K562 (cell line): ENCODE measurements around the gene PAIP2. TPM values are rescaled to one million over a fixed set of nuclear protein-coding genes. Genes with fewer than 3 reads are reported as not detected.
"Not testable (repeated sequence)": the region's sequence is repeated elsewhere in the genome, so short reads cannot be mapped to it uniquely, and the experiment has no call there.

Source experiments
- ATAC-seq: fragments of 200-7000 bp; cut with Tn5 transposase; 3 replicates; pipeline ENCODE4 v1.9.1; 2020; ENCODE audit warnings: moderate library complexity
- BruUV-seq: library from RNA; stranded (reverse); fragments of 400-500 nt; replicated peaks from 2 replicates; lab custom pipeline; 2021; lab: Mats Ljungman, UMichigan
- CTCF ChIA-PET: fragments of 300-600 bp; formaldehyde crosslinking; extraction: SDS; loops from one replicate; lab custom pipeline; 2021; ENCODE audit warnings: low intra/inter-chr PET ratio; lab: Yijun Ruan, JAX
- POLR2A ChIA-PET: fragments of 300-600, 350-650 bp; sonication (Branson Sonifier 250); formaldehyde crosslinking; extraction: SDS; loops from one replicate; lab custom pipeline; 2021; ENCODE audit warnings: antibody characterized with exemption, inconsistent platforms; lab: Yijun Ruan, JAX
- DNase-seq, 4 experiments: peaks; one replicate each; pipeline versions ENCODE4 v3.0.0 to v3.0.0-alpha.2; 2011 to 2018; ENCODE audit warnings: low spot score in 3 of 4, mixed read lengths in 3 of 4; ENCODE audit errors: extremely low read depth in 1 of 4
- FAIRE-seq: peaks from 2 replicates; lab custom pipeline; 2011; peaks lifted over from hg19 to GRCh38; lab: Jason Lieb, UNC
- H2AFZ ChIP-seq: 2 replicates; pipeline ENCODE4 v1.6.0; 2011; ENCODE audit warnings: low read depth, low read length, control low read depth, inconsistent platforms
- H3K27ac ChIP-seq: fragments of 200-600 bp; 3 replicates; pipeline ENCODE4 v1.8.0; 2011; ENCODE audit warnings: low read depth, mild to moderate bottlenecking, control low read depth, inconsistent platforms, low read length, moderate library complexity, mixed read lengths; ENCODE audit errors: extremely low read depth
- H3K27me3 ChIP-seq, 2 experiments: fragments of 300-600 bp in 1 of 2; 2 replicates in 1 of 2; 3 replicates in 1 of 2; pipeline versions ENCODE4 v1.6.0 to v1.8.0; 2011; ENCODE audit warnings: inconsistent platforms in 2 of 2, low read length in 2 of 2, mild to moderate bottlenecking in 1 of 2, mixed read lengths in 1 of 2, moderate library complexity in 1 of 2; ENCODE audit not compliant: control insufficient read depth in 2 of 2, insufficient read depth in 2 of 2
- H3K36me3 ChIP-seq: fragments of 300-600 bp; 3 replicates; pipeline ENCODE4 v1.8.0; 2011; ENCODE audit warnings: mild to moderate bottlenecking, low read length, inconsistent platforms; ENCODE audit not compliant: control insufficient read depth, insufficient read depth
- H3K4me1 ChIP-seq, 2 experiments: fragments of 200-600 bp in 1 of 2; replicated peaks in 1 of 2; 2 replicates in 1 of 2; 3 replicates in 1 of 2; pipeline versions ENCODE4 v1.5.1 to v1.8.0; 2011; ENCODE audit warnings: inconsistent platforms in 2 of 2, low read length in 2 of 2, mild to moderate bottlenecking in 1 of 2, mixed read lengths in 1 of 2, moderate library complexity in 1 of 2; ENCODE audit not compliant: control insufficient read depth in 2 of 2, insufficient read depth in 2 of 2
- H3K4me2 ChIP-seq: 2 replicates; pipeline ENCODE4 v1.6.1; 2011; ENCODE audit warnings: low read length, control low read depth, inconsistent platforms, mixed read lengths; ENCODE audit not compliant: insufficient read depth
- H3K4me3 ChIP-seq: fragments of 200-600 bp; sonication (generic), shearing (Covaris generic); 2 replicates; pipeline ENCODE4 v1.5.1; 2016; ENCODE audit warnings: control low read depth, inconsistent platforms
- H3K79me2 ChIP-seq: fragments of 200-600 bp; 3 replicates; pipeline ENCODE4 v1.8.0; 2011; ENCODE audit warnings: low read length, inconsistent platforms; ENCODE audit not compliant: control insufficient read depth, insufficient read depth
- H3K9ac ChIP-seq, 2 experiments: 2 replicates each; pipeline versions ENCODE4 v1.6.0 to v1.6.1; 2011; ENCODE audit warnings: low read depth in 2 of 2, low read length in 2 of 2, control low read depth in 1 of 2, inconsistent platforms in 1 of 2, mild to moderate bottlenecking in 1 of 2, mixed read lengths in 1 of 2; ENCODE audit not compliant: insufficient read depth in 1 of 2
- H3K9me1 ChIP-seq: one replicate; pipeline ENCODE4 v1.6.0; 2011; ENCODE audit warnings: inconsistent platforms, mild to moderate bottlenecking, low read length, moderate library complexity; ENCODE audit not compliant: control insufficient read depth, insufficient read depth
- H3K9me3 ChIP-seq: replicated peaks from 2 replicates; pipeline ENCODE4 v1.5.1; 2011; ENCODE audit warnings: low read depth, low read length, inconsistent platforms; ENCODE audit not compliant: control insufficient read depth, insufficient read depth
- H4K20me1 ChIP-seq: replicated peaks from 2 replicates; pipeline ENCODE4 v1.6.1; 2011; ENCODE audit warnings: low read length, inconsistent platforms, mixed read lengths; ENCODE audit not compliant: control insufficient read depth, insufficient read depth
- BRCA1 ChIP-seq, 2 experiments: fragments of 450-650 bp in 1 of 2; sonication (generic) in 1 of 2; formaldehyde crosslinking in 1 of 2; IDR thresholded peaks; 2 replicates each; pipeline versions ENCODE4 v1.5.0 to v1.6.1; 2017 to 2020; ENCODE audit warnings: mild to moderate bottlenecking in 1 of 2, missing genetic modification reagents in 1 of 2
- CBX3 ChIP-seq, 2 experiments: IDR thresholded peaks; 1 replicate in 1 of 2; 2 replicates in 1 of 2; pipeline ENCODE4 v1.6.1; 2012; ENCODE audit warnings: inconsistent platforms in 2 of 2, low read length in 2 of 2, borderline replicate concordance in 1 of 2, control low read depth in 1 of 2
- DACH1 ChIP-seq: fragments of 450-650 bp; IDR thresholded peaks from 2 replicates; pipeline ENCODE4 v1.6.1; 2018; ENCODE audit not compliant: partially characterized antibody
- KLF1 ChIP-seq: fragments of 450-650 bp; IDR thresholded peaks from 2 replicates; pipeline ENCODE4 v1.6.1; 2016; ENCODE audit warnings: missing genetic modification characterization, missing compliant biosample characterization
- OTX1 ChIP-seq: fragments of 450-650 bp; formaldehyde crosslinking; IDR thresholded peaks from 2 replicates; pipeline ENCODE4 v1.4.0; 2022; ENCODE audit warnings: mild to moderate bottlenecking
- PML ChIP-seq: IDR thresholded peaks from 2 replicates; pipeline ENCODE4 v1.6.1; 2012; ENCODE audit warnings: low read length, inconsistent platforms
- POLR2AphosphoS2 ChIP-seq: IDR thresholded peaks from 2 replicates; pipeline ENCODE4 v1.6.1; 2012; ENCODE audit warnings: low read length, improper control_type of control experiment
- SMC3 ChIP-seq: conservative IDR thresholded peaks from 2 replicates; pipeline ENCODE4 v1.6.1; 2011; ENCODE audit warnings: low read depth, low read length, improper control_type of control experiment; ENCODE audit not compliant: insufficient read depth
- SPI1 ChIP-seq: IDR thresholded peaks from 2 replicates; pipeline ENCODE4 v1.6.1; 2011; ENCODE audit warnings: low read depth, low read length, control low read depth, borderline replicate concordance
- TRIM28 ChIP-seq: fragments of 450-650 bp; IDR thresholded peaks from 2 replicates; pipeline ENCODE4 v1.6.1; 2017
- XRCC5 ChIP-seq: fragments of 200-400 bp; formaldehyde crosslinking; IDR thresholded peaks from 2 replicates; pipeline ENCODE4 v1.6.1; 2017; ENCODE audit warnings: low read depth, mild to moderate bottlenecking, low read length
- ZNF253 ChIP-seq: fragments of 250-450 bp; sonication (Bioruptor Pico); conservative IDR thresholded peaks from 2 replicates; pipeline ENCODE4 v1.6.1; 2021; ENCODE audit warnings: mild to moderate bottlenecking
- ZNF436 ChIP-seq: fragments of 250-450, 450-650 bp; sonication (Bioruptor Pico); formaldehyde crosslinking; IDR thresholded peaks from 2 replicates; pipeline ENCODE4 v1.7.0; 2020; ENCODE audit warnings: mild to moderate bottlenecking
- ZZZ3 ChIP-seq: fragments of 450-650 bp; IDR thresholded peaks from 2 replicates; pipeline ENCODE4 v1.6.1; 2016; ENCODE audit warnings: antibody characterized with exemption, mild to moderate bottlenecking, moderate library complexity
- WGBS: fragments of 100-300 bp; shearing (Covaris generic); methylation state at CpG from one replicate; pipeline ENCODE4 v1.1.6; 2016; ENCODE audit warnings: low coverage, mixed read lengths; ENCODE audit not compliant: insufficient coverage; ENCODE audit errors: missing lambda C conversion rate; 5-methylcytosine and 5-hydroxymethylcytosine counted together
- in situ Hi-C: fragments of 300-500 bp; cut with MboI; formaldehyde crosslinking; loops from 4 replicates; pipeline ENCODE4 v1.15.0; 2018; ENCODE audit warnings: inconsistent platforms, mixed read lengths
- intact Hi-C: fragments of 100-400 bp; cut with micrococcal nuclease; formaldehyde crosslinking; loops from 2 replicates; pipeline ENCODE4 v1.14.2; 2022
- polyA plus RNA-seq, 8 experiments: library from polyadenylated mRNA; depleted of rRNA in 4 of 8; stranded (reverse) in 5 of 8; unstranded in 3 of 8; fragments of >200 nt; fragmentation: Nextera tagmentation in 2 of 8; fragmentation: Illumina TruSeq in 1 of 8; extraction: Ambion mirVana in 2 of 8; extraction: Trizol in 1 of 8; gene quantifications; 2 replicates each; pipeline versions ENCODE4 v1.2.1 to v1.2.3, GENCODE V29; 2011 to 2014; ENCODE audit warnings: inconsistent platforms in 1 of 8, missing spikeins in 1 of 8
- total RNA-seq, 7 experiments: library from RNA; depleted of rRNA in 6 of 7; stranded (reverse); fragments of >200 nt in 6 of 7; fragmentation: Illumina TruSeq in 2 of 7; extraction: Trizol in 2 of 7; gene quantifications; 2 replicates each; pipeline versions ENCODE4 v1.2.1 to v1.2.3, GENCODE V29; 2011 to 2021; ENCODE audit warnings: low replicate concordance in 1 of 7
- TF ChIP-seq, protein P1 (sequence below): sonication (generic); formaldehyde crosslinking; IDR thresholded peaks from 2 replicates; pipeline ENCODE4 v1.8.1; 2023; ENCODE audit warnings: mild to moderate bottlenecking, missing genetic modification reagents, moderate library complexity
- TF ChIP-seq, protein P2 (sequence below): sonication (generic); formaldehyde crosslinking; IDR thresholded peaks from 2 replicates; pipeline ENCODE4 v1.8.0; 2022; ENCODE audit warnings: mild to moderate bottlenecking, missing genetic modification reagents

PAIP2 gene
- total and polyA plus RNA-seq, 9 of the 15 experiments (the other 6 are each of a cell fraction or from before 2014, with no cell fraction given), result 78.3 to 187 (median 128) TPM

DNA sequence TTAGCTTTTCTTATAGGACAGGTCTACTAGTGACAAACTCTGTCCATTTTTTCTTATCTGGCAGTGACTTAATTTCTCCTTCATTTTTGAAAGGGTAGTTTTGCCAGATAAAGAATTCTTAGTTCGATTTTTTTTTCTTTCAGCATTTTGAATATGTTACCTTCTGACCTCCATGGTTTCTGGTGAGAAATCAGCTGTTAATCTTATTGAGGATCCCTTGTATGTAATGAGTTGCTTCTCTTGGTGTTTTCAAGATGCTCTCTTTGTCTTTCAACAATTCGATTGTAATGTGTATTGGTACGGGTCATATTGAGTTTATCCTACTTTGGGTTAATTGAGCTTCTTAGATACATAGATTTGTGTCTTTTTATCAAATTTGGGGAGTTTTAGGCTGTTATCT is 12.5 kb downstream of the PAIP2 start:
- Histone ChIP-seq H3K27me3 (no peaks in the 10 kb centered on the region), H3K4me2 (no peak overlapping the region), H2AFZ (no peak overlapping the region), H3K27ac (no peak overlapping the region), H3K9me1 (no peaks in the 10 kb centered on the region), H3K9ac (no peak overlapping the region), H3K4me1 (no peaks in the 10 kb centered on the region), H3K79me2 (peaks cover 95% of the 10 kb centered on the region), H3K36me3 (peaks cover 44% of the 10 kb centered on the region), H4K20me1 (0 out of 2 replicates have a peak, but pooled peaks cover 7% of the 10 kb centered on the region), H3K4me3 (no peak overlapping the region), H3K9me3 (no peaks in the 10 kb centered on the region; the same call in 1 of the 2 replicates)
- POLR2A ChIA-PET, result interaction anchor here (0.6 kb wide), 1 partner anchor 38 kb away, joined by 3 read pairs; no protein-coding TSS in a partner anchor
- 81% methylated on average over 3 of the region's 3 CpGs for whole genome bisulfite sequencing
- no TSS peak for BruUV-seq
- no peak for FAIRE-seq
- no peak for DNase-seq
- CTCF ChIA-PET, result no interaction called here
- TF ChIP-seq CBX3 (IDR thresholded peaks at IDR 0.05; ENCODE audit: borderline replicate concordance in 1 of 2, low read length in 2 of 2) (peak in 1 of 2 experiments; percentile 86; a peak in 2 of 3 replicates), POLR2AphosphoS2 (no peak), XRCC5 (no peak), SMC3 (no peak), ZNF253 (CRISPR knock-in tag) (no peak), ZZZ3 (no peak), BRCA1 (IDR thresholded peaks at IDR 0.05) (no peak), BRCA1 (CRISPR knock-in tag; IDR thresholded peaks at IDR 0.05) (no peak), TRIM28 (0 out of 2 replicates have a peak, but pooled peaks have one; percentile 63), SPI1 (no peak), OTX1 (CRISPR knock-in tag) (no peak), ZNF436 (CRISPR knock-in tag) (no peak), PML (no peak), DACH1 (peak; percentile 29), KLF1 (tag) (no peak)
- TF ChIP-seq, protein P1, sequence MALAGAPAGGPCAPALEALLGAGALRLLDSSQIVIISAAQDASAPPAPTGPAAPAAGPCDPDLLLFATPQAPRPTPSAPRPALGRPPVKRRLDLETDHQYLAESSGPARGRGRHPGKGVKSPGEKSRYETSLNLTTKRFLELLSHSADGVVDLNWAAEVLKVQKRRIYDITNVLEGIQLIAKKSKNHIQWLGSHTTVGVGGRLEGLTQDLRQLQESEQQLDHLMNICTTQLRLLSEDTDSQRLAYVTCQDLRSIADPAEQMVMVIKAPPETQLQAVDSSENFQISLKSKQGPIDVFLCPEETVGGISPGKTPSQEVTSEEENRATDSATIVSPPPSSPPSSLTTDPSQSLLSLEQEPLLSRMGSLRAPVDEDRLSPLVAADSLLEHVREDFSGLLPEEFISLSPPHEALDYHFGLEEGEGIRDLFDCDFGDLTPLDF (CRISPR knock-in tag), result no peak
- TF ChIP-seq, protein P2, sequence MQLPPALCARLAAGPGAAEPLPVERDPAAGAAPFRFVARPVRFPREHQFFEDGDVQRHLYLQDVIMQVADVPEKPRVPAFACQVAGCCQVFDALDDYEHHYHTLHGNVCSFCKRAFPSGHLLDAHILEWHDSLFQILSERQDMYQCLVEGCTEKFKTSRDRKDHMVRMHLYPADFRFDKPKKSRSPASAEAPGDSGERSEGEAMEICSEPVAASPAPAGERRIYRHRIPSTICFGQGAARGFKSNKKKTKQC (CRISPR knock-in tag), result no peak
- in situ Hi-C loops, result no loop called here
- intact Hi-C loops, result no loop called here
- no peak for ATAC-seq

DNA sequence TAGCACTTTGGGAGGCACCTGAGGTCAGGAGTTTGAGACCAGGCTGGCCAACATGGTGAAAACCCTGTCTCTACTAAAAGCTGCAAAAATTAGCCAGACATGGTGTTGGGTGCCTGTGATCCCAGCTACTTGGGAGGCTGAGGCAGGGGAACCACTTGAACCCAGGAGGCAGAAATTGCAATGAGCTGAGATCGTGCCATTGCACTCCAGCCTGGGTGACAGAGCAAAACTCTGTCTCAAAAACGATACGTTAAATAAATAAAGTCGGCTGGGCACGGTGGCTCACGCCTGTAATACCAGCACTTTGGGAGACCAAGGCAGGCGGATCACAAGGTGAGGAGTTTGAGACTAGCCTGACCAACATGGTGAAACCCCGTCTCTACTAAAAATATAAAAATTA is 14.2 kb downstream of the PAIP2 start:
- FAIRE-seq, ATAC-seq, in situ Hi-C loops, CTCF ChIA-PET, H3K4me2 ChIP-seq, DNase-seq, BruUV-seq, H3K9me3 ChIP-seq, H3K4me1 ChIP-seq, H3K27ac ChIP-seq, H3K4me3 ChIP-seq, H4K20me1 ChIP-seq, intact Hi-C loops, H3K9me1 ChIP-seq, H2AFZ ChIP-seq, H3K9ac ChIP-seq, H3K27me3 ChIP-seq: not testable (repeated sequence)
- POLR2A ChIA-PET, result interaction anchor here (0.6 to 2.5 kb wide), 4 partner anchors 9 to 32 kb away, joined by 3 to 11 read pairs (median 3); no protein-coding TSS in a partner anchor
- WGBS, result 92% methylated on average over 8 of the region's 8 CpGs
- Histone ChIP-seq H3K79me2 (peaks cover 95% of the 10 kb centered on the region), H3K36me3 (peaks cover 48% of the 10 kb centered on the region)
